CD14-positive monocyte (primary cell): Measurements from ENCODE around the gene NDUFAF4. TPM values are rescaled to one million over a fixed set of nuclear protein-coding genes. Genes with fewer than 3 reads are reported as not detected.

Experiments used
- DNase-seq, 3 donors: peaks; one replicate each; pipeline ENCODE4 v3.0.0-alpha.2; 2011 to 2022
- H2AFZ ChIP-seq: 2 replicates; pipeline ENCODE4 v1.6.0; 2012; ENCODE audit warnings: mild to moderate bottlenecking, low read depth, low read length, inconsistent platforms; ENCODE audit not compliant: insufficient read depth, poor library complexity, severe bottlenecking
- H3K27ac ChIP-seq, 2 donors: 1 replicate in 1 of 2; 2 replicates in 1 of 2; pipeline ENCODE4 v1.5.1; 2012 to 2013; ENCODE audit warnings: low read length in 2 of 2, control low read depth in 1 of 2, inconsistent platforms in 1 of 2, low read depth in 1 of 2, mild to moderate bottlenecking in 1 of 2
- H3K27me3 ChIP-seq, 2 donors: one replicate each; pipeline versions ENCODE4 v1.6.0 to v1.6.1; 2011 to 2013; ENCODE audit warnings: low read length in 2 of 2; ENCODE audit not compliant: control insufficient read depth in 2 of 2, insufficient read depth in 2 of 2
- H3K36me3 ChIP-seq, 2 donors: replicated peaks in 1 of 2; 1 replicate in 1 of 2; 2 replicates in 1 of 2; pipeline versions ENCODE4 v1.5.1 to v1.6.1; 2012 to 2013; ENCODE audit warnings: low read length in 2 of 2, control low read depth in 1 of 2, inconsistent platforms in 1 of 2, mild to moderate bottlenecking in 1 of 2; ENCODE audit not compliant: insufficient read depth in 2 of 2, control insufficient read depth in 1 of 2
- H3K4me1 ChIP-seq, 2 donors: 1 replicate in 1 of 2; 2 replicates in 1 of 2; pipeline versions ENCODE4 v1.5.1 to v1.6.1; 2012 to 2013; ENCODE audit warnings: low read length in 2 of 2, control low read depth in 1 of 2, inconsistent platforms in 1 of 2, mild to moderate bottlenecking in 1 of 2, moderate library complexity in 1 of 2; ENCODE audit not compliant: insufficient read depth in 2 of 2, control insufficient read depth in 1 of 2
- H3K4me2 ChIP-seq: replicated peaks from 2 replicates; pipeline ENCODE3; 2012; ENCODE audit warnings: low read length, moderate library complexity, mild to moderate bottlenecking; ENCODE audit not compliant: poor library complexity, severe bottlenecking; ENCODE audit errors: extremely low read depth
- H3K4me3 ChIP-seq, 3 experiments: fragments of 200-600 bp in 1 of 3; sonication (generic) in 1 of 3; replicated peaks in 1 of 3; 1 replicate in 2 of 3; 2 replicates in 1 of 3; pipeline ENCODE4 v1.5.1; 2011 to 2013; ENCODE audit warnings: low read length in 3 of 3, mild to moderate bottlenecking in 3 of 3, control low read depth in 2 of 3, low read depth in 2 of 3, inconsistent platforms in 1 of 3, moderate library complexity in 1 of 3
- H3K79me2 ChIP-seq: 2 replicates; pipeline ENCODE4 v1.6.0; 2012; ENCODE audit warnings: mild to moderate bottlenecking, control low read depth, inconsistent platforms, low read length, moderate library complexity; ENCODE audit not compliant: insufficient read depth
- H3K9ac ChIP-seq: 2 replicates; pipeline ENCODE4 v1.6.0; 2017; ENCODE audit warnings: low read length, mild to moderate bottlenecking; ENCODE audit not compliant: insufficient read depth, poor library complexity, severe bottlenecking
- H3K9me3 ChIP-seq, 2 donors: replicated peaks in 1 of 2; 1 replicate in 1 of 2; 2 replicates in 1 of 2; pipeline versions ENCODE4 v1.5.1 to v1.6.1; 2012 to 2013; ENCODE audit warnings: low read length in 2 of 2, control low read depth in 1 of 2; ENCODE audit not compliant: control insufficient read depth in 1 of 2, insufficient read depth in 1 of 2
- H4K20me1 ChIP-seq: 2 replicates; pipeline ENCODE4 v1.6.0; 2012; ENCODE audit warnings: mild to moderate bottlenecking, low read length, control low read depth, moderate library complexity; ENCODE audit not compliant: insufficient read depth
- H3K27ac Mint-ChIP-seq, 7 donors: one replicate each; pipeline ENCODE4 v1.8.0; 2020; ENCODE audit warnings: mild to moderate bottlenecking in 7 of 7, mixed read lengths in 7 of 7, moderate library complexity in 6 of 7, inconsistent platforms in 2 of 7
- H3K27me3 Mint-ChIP-seq, 3 donors: one replicate each; pipeline ENCODE4 v1.8.0; 2021 to 2022; ENCODE audit warnings: low read depth in 3 of 3, mild to moderate bottlenecking in 3 of 3, mixed read lengths in 3 of 3, moderate library complexity in 3 of 3, inconsistent platforms in 1 of 3
- H3K36me3 Mint-ChIP-seq, 2 donors: one replicate each; pipeline ENCODE4 v1.8.0; 2020; ENCODE audit warnings: mixed read lengths in 2 of 2, inconsistent platforms in 1 of 2, mild to moderate bottlenecking in 1 of 2
- H3K4me1 Mint-ChIP-seq: one replicate; pipeline ENCODE4 v1.8.0; 2020; ENCODE audit warnings: mild to moderate bottlenecking, mixed read lengths
- H3K4me3 Mint-ChIP-seq, 2 donors: one replicate each; pipeline ENCODE4 v1.8.0; 2020; ENCODE audit warnings: mild to moderate bottlenecking in 2 of 2, mixed read lengths in 2 of 2, moderate library complexity in 1 of 2
- H3K9me3 Mint-ChIP-seq, 7 donors: one replicate each; pipeline ENCODE4 v1.8.0; 2020 to 2022; ENCODE audit warnings: mixed read lengths in 7 of 7, mild to moderate bottlenecking in 6 of 7, moderate library complexity in 6 of 7, inconsistent platforms in 2 of 7
- WGBS: methylation state at CpG from one replicate; pipeline ENCODE4 v1.1.5; 2013; ENCODE audit warnings: missing lambda C conversion rate; ENCODE audit not compliant: insufficient coverage; 5-methylcytosine and 5-hydroxymethylcytosine counted together
- intact Hi-C, 2 donors: fragments of 100-400 bp; cut with micrococcal nuclease; formaldehyde crosslinking; loops; one replicate each; pipeline versions ENCODE4 v1.15.0 to v1.15.1; 2023
- polyA plus RNA-seq, 3 donors: library from polyadenylated mRNA; depleted of rRNA in 1 of 3; unstranded in 2 of 3; stranded (reverse) in 1 of 3; fragments of 300-500 nt in 2 of 3; fragments of >200 nt in 1 of 3; fragmentation: Illumina TruSeq in 2 of 3; gene quantifications; 1 replicate in 2 of 3; 2 replicates in 1 of 3; pipeline ENCODE4 v1.2.3, GENCODE V29; 2012 to 2021
- TF ChIP-seq, protein P1 (sequence below): fragments of 200-600 bp; IDR thresholded peaks from one replicate; pipeline ENCODE4 v1.8.0; 2022; ENCODE audit warnings: antibody characterized with exemption, mild to moderate bottlenecking

The NDUFAF4 gene
- polyA plus RNA-seq, 3 donors, result 7.6 to 17.5 (median 14.9) TPM

DNA sequence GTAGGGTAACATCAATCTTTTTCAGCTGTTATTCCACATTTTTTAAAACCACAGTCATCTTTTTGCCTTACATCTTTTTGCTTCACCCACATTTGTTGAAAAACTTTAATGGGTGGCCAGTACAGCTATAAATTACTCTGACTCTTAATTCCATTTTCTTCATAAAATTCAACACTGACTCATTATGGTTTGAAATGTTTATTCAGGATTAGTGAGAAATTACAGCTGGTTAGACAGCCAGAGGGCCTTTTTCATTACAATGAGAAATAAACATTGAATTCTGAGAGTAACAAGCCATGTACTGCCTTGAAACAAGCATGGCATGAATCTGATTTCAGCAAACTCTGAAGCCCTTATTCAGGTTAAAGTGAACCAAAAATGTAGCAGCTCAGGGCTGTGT lies 19.5 kb downstream of the NDUFAF4 start:
- Mint-ChIP-seq H3K4me3 (no peak overlapping the region), H3K4me1 (no peaks in the 10 kb centered on the region), H3K9me3 (peaks cover 0 to 2% (median 0%) of the 10 kb centered on the region in 7 donors), H3K36me3 (no peaks in the 10 kb centered on the region), H3K27ac (no peak overlapping the region), H3K27me3 (peaks cover 2 to 7% (median 4%) of the 10 kb centered on the region in 3 donors)
- intact Hi-C loops, result no loop called here
- Histone ChIP-seq H3K4me2 (no peak overlapping the region), H4K20me1 (no peaks in the 10 kb centered on the region), H3K27ac (no peak overlapping the region), H3K36me3 (no peaks in the 10 kb centered on the region), H2AFZ (no peak overlapping the region), H3K4me1 (no peaks in the 10 kb centered on the region), H3K4me3 (no peak overlapping the region), H3K27me3 (no peaks in the 10 kb centered on the region), H3K79me2 (no peaks in the 10 kb centered on the region), H3K9me3 (no peaks in the 10 kb centered on the region), H3K9ac (no peak overlapping the region)
- no peak for DNase-seq
- TF ChIP-seq, protein P1, sequence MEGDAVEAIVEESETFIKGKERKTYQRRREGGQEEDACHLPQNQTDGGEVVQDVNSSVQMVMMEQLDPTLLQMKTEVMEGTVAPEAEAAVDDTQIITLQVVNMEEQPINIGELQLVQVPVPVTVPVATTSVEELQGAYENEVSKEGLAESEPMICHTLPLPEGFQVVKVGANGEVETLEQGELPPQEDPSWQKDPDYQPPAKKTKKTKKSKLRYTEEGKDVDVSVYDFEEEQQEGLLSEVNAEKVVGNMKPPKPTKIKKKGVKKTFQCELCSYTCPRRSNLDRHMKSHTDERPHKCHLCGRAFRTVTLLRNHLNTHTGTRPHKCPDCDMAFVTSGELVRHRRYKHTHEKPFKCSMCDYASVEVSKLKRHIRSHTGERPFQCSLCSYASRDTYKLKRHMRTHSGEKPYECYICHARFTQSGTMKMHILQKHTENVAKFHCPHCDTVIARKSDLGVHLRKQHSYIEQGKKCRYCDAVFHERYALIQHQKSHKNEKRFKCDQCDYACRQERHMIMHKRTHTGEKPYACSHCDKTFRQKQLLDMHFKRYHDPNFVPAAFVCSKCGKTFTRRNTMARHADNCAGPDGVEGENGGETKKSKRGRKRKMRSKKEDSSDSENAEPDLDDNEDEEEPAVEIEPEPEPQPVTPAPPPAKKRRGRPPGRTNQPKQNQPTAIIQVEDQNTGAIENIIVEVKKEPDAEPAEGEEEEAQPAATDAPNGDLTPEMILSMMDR, result no peak

DNA sequence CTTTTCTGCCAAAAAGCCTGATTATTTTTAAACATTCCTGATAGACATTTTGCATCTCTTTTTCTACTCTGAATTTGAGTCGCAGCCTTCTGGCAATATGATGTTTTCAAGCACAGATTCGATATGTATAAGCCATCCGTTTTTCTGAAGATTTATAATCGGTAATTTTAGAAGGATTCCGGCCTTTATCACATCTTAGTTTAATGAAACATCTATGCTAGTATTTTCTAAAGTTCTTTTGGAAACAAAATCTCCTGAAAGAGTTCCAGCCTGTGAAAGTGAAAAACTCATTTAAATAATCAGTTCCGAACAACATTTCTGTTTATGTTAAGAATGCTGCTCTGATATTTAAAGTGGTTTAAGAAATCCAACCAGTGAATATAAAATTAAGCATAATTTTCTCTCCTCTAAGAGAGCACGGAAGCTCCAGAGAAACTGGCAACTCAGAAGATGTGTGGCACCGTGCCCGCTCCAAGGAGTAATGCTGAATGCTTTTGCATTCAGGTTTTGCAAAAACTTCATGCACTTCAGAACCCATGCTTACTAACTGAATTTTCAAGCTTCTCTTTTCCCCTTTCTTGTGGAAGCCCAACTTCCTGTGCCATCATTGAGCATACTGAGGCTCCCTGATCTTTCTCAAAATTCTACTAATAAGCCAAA lies 20.7 kb downstream of the NDUFAF4 start:
- Mint-ChIP-seq H3K4me3 (no peak overlapping the region), H3K9me3 (peaks cover 0 to 2% (median 0%) of the 10 kb centered on the region in 7 donors), H3K4me1 (no peaks in the 10 kb centered on the region), H3K27me3 (peaks cover 2 to 7% (median 4%) of the 10 kb centered on the region in 3 donors), H3K27ac (no peak overlapping the region), H3K36me3 (no peaks in the 10 kb centered on the region)
- no peaks in the 10 kb centered on the region for H3K9me3 ChIP-seq
- no peak overlapping the region for H3K27ac ChIP-seq
- H4K20me1 ChIP-seq, result no peaks in the 10 kb centered on the region
- H3K27me3 ChIP-seq, result no peaks in the 10 kb centered on the region
- H3K36me3 ChIP-seq, result no peaks in the 10 kb centered on the region
- no peaks in the 10 kb centered on the region for H3K79me2 ChIP-seq
- WGBS, result 97% methylated on average over 3 of the region's 9 CpGs
- no peak overlapping the region for H3K4me2 ChIP-seq
- no peak overlapping the region for H3K9ac ChIP-seq
- intact Hi-C loops, result no loop called here
- no peak for DNase-seq
- TF ChIP-seq, protein P1, result no peak
- no peak overlapping the region for H3K4me3 ChIP-seq
- no peak overlapping the region for H2AFZ ChIP-seq
- no peaks in the 10 kb centered on the region for H3K4me1 ChIP-seq
